Motor neuron (in vitro differentiated cells): Measurements from ENCODE around the gene GRIK2. TPM values are rescaled to one million over a fixed set of nuclear protein-coding genes. Genes with fewer than 3 reads are reported as not detected.

Source experiments
- ATAC-seq, 8 experiments: fragments of 200-7000 bp; cut with Tn5 transposase; replicated peaks in 6 of 8; 2 replicates each; pipeline ENCODE4 v1.8.0; 2021; ENCODE audit warnings: mild to moderate bottlenecking in 8 of 8, moderate library complexity in 8 of 8
- H3K27ac ChIP-seq, 2 donors: fragments of 250-450 bp; sonication (Bioruptor Pico); 2 replicates each; pipeline ENCODE4 v1.9.0; 2021; ENCODE audit warnings: antibody characterized with exemption in 2 of 2, mild to moderate bottlenecking in 2 of 2, moderate library complexity in 1 of 2
- H3K4me1 ChIP-seq, 2 donors: fragments of 250-450 bp; sonication (Bioruptor Pico); replicated peaks in 1 of 2; 2 replicates each; pipeline ENCODE4 v1.6.1; 2021; ENCODE audit warnings: antibody characterized with exemption in 2 of 2, mild to moderate bottlenecking in 2 of 2, moderate library complexity in 1 of 2
- H3K4me3 ChIP-seq, 5 donors: fragments of 250-450 bp; sonication (Bioruptor Pico); 2 replicates each; pipeline ENCODE4 v1.9.0; 2021; ENCODE audit warnings: antibody characterized with exemption in 5 of 5, mild to moderate bottlenecking in 5 of 5, moderate library complexity in 4 of 5
- WGBS, 10 experiments: fragments of 450-650 bp; shearing (Covaris generic); methylation state at CpG; one replicate each; pipeline ENCODE4 v1.0.0; 2022; 5-methylcytosine and 5-hydroxymethylcytosine counted together
- in situ Hi-C, 9 experiments: fragments of 400-800 bp; cut with MboI; loops; one replicate each; pipeline ENCODE4 v1.15.0; 2021; ENCODE audit warnings: low sequenced_read_pairs in 9 of 9, low pct_unique_long_range_greater_than_20kb in 2 of 9; ENCODE audit not compliant: unreplicated experiment in 9 of 9
- total RNA-seq, 8 experiments: library from RNA; unstranded; fragments of 300-600 nt; gene quantifications; 2 replicates each; pipeline versions ENCODE4 v1.2.3 to v1.2.4, GENCODE V29; 2022

Gene GRIK2
- total RNA-seq, 8 experiments from 2014 or later: 1.9 to 27.1 (median 10.6) TPM

DNA sequence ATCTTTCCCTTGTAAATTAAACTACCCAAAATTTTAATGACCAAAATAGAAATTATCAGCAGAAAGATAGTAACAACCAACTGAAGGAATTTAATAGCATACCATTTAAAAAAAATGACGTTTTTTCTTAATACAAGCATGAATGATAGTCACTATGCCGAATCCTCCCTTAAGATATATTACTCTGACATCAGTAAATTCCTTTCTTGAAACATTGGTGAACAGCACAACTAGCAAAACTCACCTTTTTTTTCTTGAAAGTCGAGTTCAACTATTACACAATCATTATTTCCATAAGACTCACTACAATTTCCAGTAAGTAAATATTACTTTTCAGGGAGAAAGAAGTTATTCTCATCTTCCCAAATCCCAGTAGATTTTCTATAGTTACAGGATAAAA lies 433.2 kb downstream of the GRIK2 start:
- Histone ChIP-seq H3K27ac (no peak overlapping the region), H3K4me1 (peaks cover 0 to 3% of the 10 kb centered on the region in 2 donors), H3K4me3 (no peak overlapping the region)
- ATAC-seq: no peak
- in situ Hi-C loops: no loop called here
- WGBS, 10 experiments: 0 to 91% (median 84%) methylated on average over 2 to 3 of the region's 3 CpGs

GRCh38 chr6:101830501-101831031 lies 437.1 kb downstream of the GRIK2 start:
- in situ Hi-C loops: no loop called here
- H3K4me3 ChIP-seq: no peak overlapping the region
- H3K27ac ChIP-seq: no peak overlapping the region
- peak in 1 of 8 experiments; percentile 71 for ATAC-seq
- H3K4me1 ChIP-seq: no peaks in the 10 kb centered on the region

GRCh38 chr6:101832371-101832770 lies 438.9 kb downstream of the GRIK2 start:
- WGBS, 10 experiments: 8 to 100% (median 83%) methylated on average over 1 to 2 of the region's 2 CpGs; no CpG with 5 or more reads in 5 of the 10 experiments
- H3K27ac ChIP-seq: no peak overlapping the region
- no peaks in the 10 kb centered on the region for H3K4me1 ChIP-seq
- no peak for ATAC-seq
- in situ Hi-C loops: no loop called here
- no peak overlapping the region for H3K4me3 ChIP-seq

DNA sequence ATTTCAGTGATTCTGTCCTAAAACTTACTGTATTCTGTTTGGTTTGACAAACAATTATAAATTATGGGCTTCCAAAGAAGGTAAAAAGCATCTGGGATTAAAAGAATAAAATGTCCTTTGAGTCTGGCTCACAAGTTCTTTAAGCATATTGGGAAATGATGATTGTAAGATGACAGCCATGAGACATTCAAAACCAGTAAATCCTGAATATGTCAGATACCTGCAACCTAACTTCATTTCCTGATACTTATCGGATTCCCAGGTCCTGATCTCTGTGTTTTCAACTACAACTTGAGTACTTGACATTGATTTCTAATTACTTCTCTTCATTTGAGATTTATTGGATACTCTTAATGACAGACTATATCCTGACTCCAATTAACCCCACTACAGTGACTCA lies 446.6 kb downstream of the GRIK2 start:
- Histone ChIP-seq H3K27ac (no peak overlapping the region), H3K4me1 (no peaks in the 10 kb centered on the region), H3K4me3 (no peak overlapping the region)
- WGBS, 10 experiments: 60 to 100% (median 73%) methylated on average over 1 of the region's 1 CpG; no CpG with 5 or more reads in 2 of the 10 experiments
- ATAC-seq: no peak
- in situ Hi-C loops: no loop called here

- no peaks in the 10 kb centered on the region for H3K4me1 ChIP-seq
- H3K27ac ChIP-seq: no peak overlapping the region
- in situ Hi-C loops: no loop called here
- WGBS, 10 experiments: 0 to 100% (median 0%) methylated on average over 1 to 2 of the region's 2 CpGs; no CpG with 5 or more reads in 2 of the 10 experiments
- ATAC-seq: no peak
- no peak overlapping the region for H3K4me3 ChIP-seq
These were observed 451.7 kb downstream of the GRIK2 start for GRCh38 chr6:101845172-101845571.

DNA sequence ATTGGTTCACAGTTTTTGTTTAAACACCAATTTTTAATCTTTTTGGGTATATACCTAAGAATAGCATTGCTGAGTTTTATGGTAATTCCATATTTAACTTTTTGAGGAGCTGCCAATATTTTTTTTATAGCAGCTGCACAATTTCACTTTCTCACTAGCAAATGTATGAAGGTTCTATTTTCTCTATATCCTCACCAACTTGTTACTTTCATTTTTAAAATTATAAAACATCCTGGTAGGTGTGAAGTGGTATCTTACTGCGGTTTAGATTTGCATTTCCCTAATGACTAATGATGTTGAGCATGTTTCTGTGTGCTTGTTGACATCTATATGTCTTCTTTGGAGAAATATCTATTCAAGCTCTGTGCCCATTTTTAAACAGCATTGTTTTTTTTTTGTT lies 452.1 kb downstream of the GRIK2 start:
- Histone ChIP-seq H3K4me1 (no peaks in the 10 kb centered on the region), H3K27ac (no peak overlapping the region), H3K4me3 (no peak overlapping the region)
- WGBS, 10 experiments: 44 to 100% (median 82%) methylated on average over 1 of the region's 1 CpG
- ATAC-seq: no peak
- in situ Hi-C loops: no loop called here

GRCh38 chr6:101847690-101848089 lies 454.2 kb downstream of the GRIK2 start:
- Histone ChIP-seq H3K27ac (no peak overlapping the region), H3K4me3 (no peak overlapping the region), H3K4me1 (no peaks in the 10 kb centered on the region)
- 0 to 100% (median 60%) methylated on average over 1 to 3 of the region's 3 CpGs; no CpG with 5 or more reads in 3 of the 10 experiments for WGBS, 10 experiments
- in situ Hi-C loops: no loop called here
- no peak for ATAC-seq

GRCh38 chr6:101851911-101852310 lies 458.4 kb downstream of the GRIK2 start:
- in situ Hi-C loops: no loop called here
- no peak for ATAC-seq
- WGBS, 10 experiments: 0 to 100% (median 90%) methylated on average over 1 of the region's 1 CpG; no CpG with 5 or more reads in 2 of the 10 experiments
- Histone ChIP-seq H3K4me1 (no peaks in the 10 kb centered on the region), H3K4me3 (no peak overlapping the region), H3K27ac (no peak overlapping the region)

- 20 to 100% (median 93%) methylated on average over 2 to 3 of the region's 3 CpGs for WGBS, 10 experiments
- ATAC-seq: no peak
- H3K27ac ChIP-seq: no peak overlapping the region
- no peaks in the 10 kb centered on the region for H3K4me1 ChIP-seq
- in situ Hi-C loops: no loop called here
- H3K4me3 ChIP-seq: no peak overlapping the region
These were observed 459.9 kb downstream of the GRIK2 start for GRCh38 chr6:101853231-101854085.

DNA sequence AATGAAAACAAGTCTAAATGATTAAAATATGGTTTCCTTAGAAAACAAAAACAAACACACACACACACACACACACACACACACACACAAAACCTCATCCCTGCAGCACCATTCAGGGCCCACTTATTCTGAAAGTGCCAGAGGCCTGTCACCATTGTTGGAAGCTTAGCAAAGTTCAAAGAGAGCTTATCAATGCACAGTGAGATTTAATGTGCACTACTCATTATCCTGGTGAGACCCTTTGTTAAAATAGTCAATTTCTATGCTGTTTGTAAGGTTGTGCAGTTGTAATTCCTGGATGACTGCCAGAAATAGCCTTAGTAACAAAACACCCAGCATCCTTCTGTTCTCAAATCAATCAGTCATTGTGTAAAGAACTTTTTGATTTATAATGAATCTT lies 482.9 kb downstream of the GRIK2 start:
- Histone ChIP-seq H3K4me3 (no peak overlapping the region), H3K4me1 (peaks cover 0 to 12% of the 10 kb centered on the region in 2 donors), H3K27ac (no peak overlapping the region)
- peak in 5 of 8 experiments; percentile 81 to 99 (median 94) for ATAC-seq
- in situ Hi-C loops: no loop called here

GRCh38 chr6:101878554-101879276 lies 485.2 kb downstream of the GRIK2 start:
- no peak for ATAC-seq
- H3K27ac ChIP-seq: no peak overlapping the region
- peaks cover 0 to 12% of the 10 kb centered on the region in 2 donors for H3K4me1 ChIP-seq
- 45 to 99% (median 93%) methylated on average over 4 to 7 of the region's 7 CpGs for WGBS, 10 experiments
- in situ Hi-C loops: no loop called here
- H3K4me3 ChIP-seq: no peak overlapping the region

DNA sequence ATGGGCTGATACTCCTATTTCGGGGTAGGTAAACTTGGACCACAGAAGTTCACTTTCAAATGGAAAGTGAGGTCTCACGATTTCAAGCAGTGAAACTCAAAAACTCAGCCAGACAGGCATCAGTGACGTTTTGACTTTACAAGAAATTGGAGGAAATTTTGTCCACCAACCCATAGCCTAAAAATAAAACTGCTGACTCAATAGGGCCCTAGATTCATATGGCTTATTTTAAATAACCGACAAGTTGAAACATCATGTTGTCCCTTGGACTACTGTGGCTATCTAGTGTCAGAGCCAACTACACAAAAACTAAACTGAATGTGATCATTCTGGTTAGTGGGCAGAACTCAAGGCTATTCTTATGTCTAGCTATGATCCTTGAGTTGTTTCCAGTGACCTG lies 486.3 kb downstream of the GRIK2 start:
- ATAC-seq: no peak
- WGBS, 10 experiments: 0 to 92% (median 75%) methylated on average over 1 to 4 of the region's 4 CpGs; no CpG with 5 or more reads in 1 of the 10 experiments

DNA sequence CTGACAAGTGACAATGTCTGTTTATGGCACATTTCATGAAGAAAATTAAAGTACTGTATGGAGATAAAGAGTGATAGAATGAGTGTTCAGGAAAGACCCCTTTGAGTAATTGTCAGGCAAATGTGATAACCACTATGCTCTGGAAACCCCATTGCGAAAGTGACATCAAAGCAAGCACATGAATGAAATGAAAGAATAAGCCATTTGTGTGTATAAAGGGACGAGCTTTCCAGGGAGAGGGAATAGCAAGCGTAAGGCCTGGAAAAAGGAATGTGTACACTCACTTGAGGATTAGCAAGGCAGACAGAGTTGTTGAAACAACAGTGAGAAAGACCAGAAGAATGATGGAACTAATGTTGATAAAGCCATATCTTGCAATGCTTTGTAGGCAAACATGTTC lies 490.0 kb downstream of the GRIK2 start:
- no peak overlapping the region for H3K27ac ChIP-seq
- WGBS, 10 experiments: 9 to 100% (median 67%) methylated on average over 3 of the region's 3 CpGs; no CpG with 5 or more reads in 2 of the 10 experiments
- no peak for ATAC-seq
- H3K4me1 ChIP-seq: no peaks in the 10 kb centered on the region
- H3K4me3 ChIP-seq: no peak overlapping the region
- in situ Hi-C loops: no loop called here

More for the DNA sequence above, 486.3 kb downstream of the GRIK2 start:
- Histone ChIP-seq H3K27ac (no peak overlapping the region), H3K4me1 (peaks cover 0 to 12% of the 10 kb centered on the region in 2 donors), H3K4me3 (no peak overlapping the region)
- in situ Hi-C loops: no loop called here
